Activated CD8-positive, alpha-beta T cell treated with anti-CD3 and anti-CD28 coated beads for 36 hours (primary cell): ENCODE results near the gene FANCE. TPM values are rescaled to one million over a fixed set of nuclear protein-coding genes. Genes with fewer than 3 reads are reported as not detected.
"Not testable (repeated sequence)": the region's sequence is repeated elsewhere in the genome, so short reads cannot be mapped to it uniquely, and the experiment has no call there.

Experiments used
- ATAC-seq: fragments of 200-7000 bp; cut with Tn5 transposase; one replicate; pipeline ENCODE4 v1.10.0; 2021; ENCODE audit warnings: mild to moderate bottlenecking, moderate library complexity
- CTCF ChIA-PET: fragments of 350-600 bp; sonication (Branson Sonifier 250); formaldehyde crosslinking; loops from one replicate; lab custom pipeline; 2021; ENCODE audit warnings: antibody characterized with exemption; lab: Charles Lee
- POLR2A ChIA-PET: fragments of 350-600 bp; sonication (Branson Sonifier 250); formaldehyde crosslinking; loops from one replicate; lab custom pipeline; 2021; ENCODE audit warnings: antibody characterized with exemption; lab: Charles Lee
- DNase-seq: peaks from one replicate; pipeline ENCODE4 v3.0.0-alpha.2; 2020
- H3K27ac Mint-ChIP-seq: one replicate; pipeline ENCODE4 v1.8.0; 2021; ENCODE audit warnings: mild to moderate bottlenecking, mixed read lengths
- H3K27me3 Mint-ChIP-seq: one replicate; pipeline ENCODE4 v1.8.0; 2021; ENCODE audit warnings: mixed read lengths
- H3K36me3 Mint-ChIP-seq: one replicate; pipeline ENCODE4 v1.8.0; 2021; ENCODE audit warnings: low read depth, mixed read lengths
- H3K4me1 Mint-ChIP-seq: one replicate; pipeline ENCODE4 v1.8.0; 2021; ENCODE audit warnings: low read depth, mixed read lengths
- H3K4me3 Mint-ChIP-seq: one replicate; pipeline ENCODE4 v1.8.0; 2021; ENCODE audit warnings: mild to moderate bottlenecking, moderate library complexity, mixed read lengths
- H3K9me3 Mint-ChIP-seq: one replicate; pipeline ENCODE4 v1.8.0; 2021; ENCODE audit warnings: mixed read lengths
- intact Hi-C: fragments of 100-400 bp; cut with micrococcal nuclease; formaldehyde crosslinking; loops from one replicate; pipeline ENCODE4 v1.10.0; 2022
- total RNA-seq, 2 experiments: library from RNA; stranded (reverse); gene quantifications; one replicate each; pipeline ENCODE4 v1.2.3, GENCODE V29; 2021
- TF ChIP-seq, protein P1 (sequence below): fragments of 200-600 bp; IDR thresholded peaks from one replicate; pipeline ENCODE4 v1.8.0; 2022; ENCODE audit warnings: antibody characterized with exemption, mild to moderate bottlenecking

Gene FANCE
- total RNA-seq, 2 experiments from 2014 or later, result 18.8 to 19.4 TPM

DNA sequence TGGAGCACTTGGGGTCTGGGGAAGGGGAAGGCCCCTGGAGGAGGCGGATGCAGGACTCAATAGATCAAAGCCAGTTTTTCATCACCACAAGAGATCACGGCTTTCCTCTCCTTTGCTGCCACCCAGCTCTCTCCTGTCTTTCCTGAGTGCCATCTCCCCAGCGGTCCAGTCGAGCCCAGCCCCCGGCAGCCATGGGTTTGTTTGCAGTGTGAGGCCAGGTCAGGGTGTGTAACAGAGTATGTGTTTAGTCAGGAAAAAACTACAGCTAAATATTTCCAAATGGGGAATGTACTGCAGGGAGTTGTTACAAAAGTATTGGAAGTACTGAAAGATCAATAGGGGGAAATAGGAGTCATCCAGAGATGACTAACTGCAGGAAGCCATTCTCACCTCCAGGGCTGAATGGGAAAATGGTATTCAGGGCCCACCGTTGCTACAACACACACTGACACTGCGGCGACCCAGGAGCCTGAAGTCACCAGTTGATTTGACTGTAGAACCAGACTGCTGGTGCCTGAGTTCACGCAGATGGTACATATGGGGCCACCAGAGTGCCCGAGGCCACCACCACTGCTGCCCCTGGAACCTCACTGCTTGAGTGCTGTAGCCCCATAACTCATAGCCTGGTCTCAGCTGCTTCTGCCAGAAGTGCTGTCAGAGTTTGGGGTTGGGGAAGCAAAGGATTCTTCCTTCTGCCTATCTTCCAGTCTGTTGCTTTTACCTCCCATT is 23.6 kb upstream of the FANCE start:
- no peak for DNase-seq
- H3K27me3 Mint-ChIP-seq, result no peaks in the 10 kb centered on the region
- CTCF ChIA-PET, result interaction anchor here (0.8 kb wide), 1 partner anchor 11 kb away, joined by 3 read pairs; no protein-coding TSS in a partner anchor
- POLR2A ChIA-PET, result interaction anchor here (0.7 to 1.0 kb wide), 2 partner anchors 10 to 12 kb away, joined by 3 read pairs; no protein-coding TSS in a partner anchor
- ATAC-seq, result no peak
- H3K9me3 Mint-ChIP-seq, result peaks cover 16% of the 10 kb centered on the region
- TF ChIP-seq, protein P1, sequence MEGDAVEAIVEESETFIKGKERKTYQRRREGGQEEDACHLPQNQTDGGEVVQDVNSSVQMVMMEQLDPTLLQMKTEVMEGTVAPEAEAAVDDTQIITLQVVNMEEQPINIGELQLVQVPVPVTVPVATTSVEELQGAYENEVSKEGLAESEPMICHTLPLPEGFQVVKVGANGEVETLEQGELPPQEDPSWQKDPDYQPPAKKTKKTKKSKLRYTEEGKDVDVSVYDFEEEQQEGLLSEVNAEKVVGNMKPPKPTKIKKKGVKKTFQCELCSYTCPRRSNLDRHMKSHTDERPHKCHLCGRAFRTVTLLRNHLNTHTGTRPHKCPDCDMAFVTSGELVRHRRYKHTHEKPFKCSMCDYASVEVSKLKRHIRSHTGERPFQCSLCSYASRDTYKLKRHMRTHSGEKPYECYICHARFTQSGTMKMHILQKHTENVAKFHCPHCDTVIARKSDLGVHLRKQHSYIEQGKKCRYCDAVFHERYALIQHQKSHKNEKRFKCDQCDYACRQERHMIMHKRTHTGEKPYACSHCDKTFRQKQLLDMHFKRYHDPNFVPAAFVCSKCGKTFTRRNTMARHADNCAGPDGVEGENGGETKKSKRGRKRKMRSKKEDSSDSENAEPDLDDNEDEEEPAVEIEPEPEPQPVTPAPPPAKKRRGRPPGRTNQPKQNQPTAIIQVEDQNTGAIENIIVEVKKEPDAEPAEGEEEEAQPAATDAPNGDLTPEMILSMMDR, result no peak
- peaks cover 25% of the 10 kb centered on the region for H3K36me3 Mint-ChIP-seq
- H3K4me3 Mint-ChIP-seq, result no peak overlapping the region
- no peak overlapping the region for H3K27ac Mint-ChIP-seq
- H3K4me1 Mint-ChIP-seq, result no peaks in the 10 kb centered on the region
- intact Hi-C loops, result no loop called here

DNA sequence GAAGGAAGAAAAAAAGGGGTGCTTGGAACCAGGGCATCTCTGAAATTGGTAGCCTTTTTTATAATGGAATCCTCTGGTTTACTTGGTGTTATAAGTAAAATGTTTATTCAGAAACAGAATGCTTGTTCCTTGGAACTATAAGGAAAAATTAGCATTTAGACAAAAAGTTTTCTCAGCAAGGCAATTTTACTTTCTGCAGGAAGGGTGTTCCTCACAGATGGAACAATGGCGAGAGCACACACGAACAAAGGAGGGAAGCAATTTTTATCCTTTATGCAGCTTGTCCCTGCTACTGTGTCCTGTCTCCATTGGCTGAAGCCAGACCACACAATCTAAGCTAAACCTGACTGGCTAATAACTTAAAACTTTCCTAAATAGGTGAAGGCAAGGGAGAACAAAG is 22.7 kb upstream of the FANCE start:
- DNase-seq (no peak), ATAC-seq (no peak)
- H3K36me3 Mint-ChIP-seq, result peaks cover 25% of the 10 kb centered on the region
- no peaks in the 10 kb centered on the region for H3K4me1 Mint-ChIP-seq
- peaks cover 16% of the 10 kb centered on the region for H3K9me3 Mint-ChIP-seq
- CTCF ChIA-PET, result no interaction called here
- no peak overlapping the region for H3K4me3 Mint-ChIP-seq
- TF ChIP-seq, protein P1, result no peak
- intact Hi-C loops, result no loop called here
- H3K27me3 Mint-ChIP-seq, result no peaks in the 10 kb centered on the region
- H3K27ac Mint-ChIP-seq, result no peak overlapping the region
- POLR2A ChIA-PET, result no interaction called here

DNA sequence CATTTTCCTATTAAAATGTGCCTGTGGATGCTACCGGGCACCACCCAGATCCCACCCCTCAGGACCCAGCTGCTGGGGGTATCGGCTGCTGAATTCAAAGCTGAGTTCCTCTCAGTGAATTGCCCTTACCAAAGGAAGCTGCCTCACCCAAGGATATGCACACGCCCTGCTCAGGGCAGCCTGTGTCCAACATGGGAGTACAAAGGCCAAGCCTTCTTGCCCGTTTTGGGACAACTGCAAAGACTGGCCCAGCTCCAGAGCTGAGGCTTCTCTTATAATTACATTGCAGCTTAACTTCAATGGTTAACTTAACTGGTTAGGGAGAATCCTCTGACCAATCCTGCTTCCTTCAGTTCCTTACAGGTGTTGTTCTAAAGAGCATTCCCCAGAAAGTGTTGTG is 19.8 kb upstream of the FANCE start:
- DNase-seq (no peak), ATAC-seq (no peak)
- CTCF ChIA-PET, result interaction anchor here (0.7 to 2.5 kb wide), 3 partner anchors 13 to 19 kb away, joined by 3 to 7 read pairs (median 6); no protein-coding TSS in a partner anchor
- TF ChIP-seq, protein P1, result no peak
- H3K4me3 Mint-ChIP-seq, result no peak overlapping the region
- intact Hi-C loops, result no loop called here
- H3K27ac Mint-ChIP-seq, result no peak overlapping the region
- H3K4me1 Mint-ChIP-seq, result no peaks in the 10 kb centered on the region
- H3K36me3 Mint-ChIP-seq, result peaks cover 9% of the 10 kb centered on the region
- POLR2A ChIA-PET, result no interaction called here
- no peaks in the 10 kb centered on the region for H3K27me3 Mint-ChIP-seq
- H3K9me3 Mint-ChIP-seq, result peaks cover 16% of the 10 kb centered on the region

DNA sequence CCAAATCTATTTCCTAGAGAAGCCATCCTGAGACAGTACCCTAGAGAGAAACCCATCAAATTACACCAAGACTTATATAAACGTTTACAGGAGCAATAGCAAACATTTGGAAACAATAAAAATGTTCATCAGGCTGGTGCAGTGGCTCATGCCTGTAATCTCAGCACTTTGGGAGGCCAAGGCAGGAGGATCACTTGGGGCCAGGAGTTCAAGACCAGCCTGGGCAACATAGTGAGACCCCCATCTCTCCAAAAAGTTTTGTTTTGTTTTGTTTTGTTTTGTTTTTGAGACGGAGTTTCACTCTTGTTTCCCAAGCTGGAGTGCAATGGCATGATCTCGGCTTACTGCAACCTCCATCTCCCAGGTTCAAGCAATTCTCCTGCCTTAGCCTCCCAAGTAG is 19.4 kb upstream of the FANCE start:
- H3K27me3 Mint-ChIP-seq, DNase-seq, H3K4me1 Mint-ChIP-seq, POLR2A ChIA-PET, H3K27ac Mint-ChIP-seq, ATAC-seq, H3K36me3 Mint-ChIP-seq, H3K4me3 Mint-ChIP-seq, intact Hi-C loops: not testable (repeated sequence)
- CTCF ChIA-PET, result interaction anchor here (0.7 to 2.5 kb wide), 3 partner anchors 14 to 19 kb away, joined by 3 to 7 read pairs (median 6); no protein-coding TSS in a partner anchor
- peaks cover 16% of the 10 kb centered on the region for H3K9me3 Mint-ChIP-seq

DNA sequence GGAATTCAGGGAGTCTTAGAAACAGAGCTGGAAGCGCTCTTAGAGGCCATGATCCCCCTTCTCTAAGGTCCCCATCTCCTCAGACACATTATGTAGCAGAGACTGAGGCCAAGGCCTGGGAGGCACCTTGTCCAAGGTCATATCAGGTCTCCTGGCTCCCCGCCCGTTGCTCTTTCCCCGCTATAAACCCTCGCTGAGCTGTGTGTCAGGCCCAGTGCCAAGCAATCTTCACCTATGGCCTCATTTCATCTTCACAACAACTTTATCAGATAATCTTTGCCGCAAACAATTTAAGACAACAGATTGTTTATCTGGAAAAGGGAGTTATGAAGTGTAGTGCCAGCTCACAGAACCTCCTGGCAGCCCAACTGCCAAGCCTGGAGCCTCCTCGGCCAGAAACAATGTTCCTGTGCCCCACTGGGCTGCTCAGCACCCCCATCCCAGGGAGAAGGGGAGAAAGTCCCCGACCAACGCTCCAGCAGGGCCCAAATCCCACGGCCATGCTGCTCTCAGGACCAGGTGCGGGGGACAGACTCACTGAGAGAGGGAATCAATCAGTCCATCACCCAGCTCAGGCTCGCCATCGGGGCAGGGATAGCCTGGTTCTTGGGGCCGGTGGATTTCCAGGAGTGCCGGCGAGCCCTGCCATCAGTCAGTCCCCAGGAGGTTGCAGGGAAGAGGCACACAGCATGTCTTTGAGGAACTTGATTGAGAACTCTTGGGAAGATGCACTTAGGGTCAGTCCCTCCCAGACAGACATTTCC is 16.9 kb upstream of the FANCE start:
- H3K4me1 Mint-ChIP-seq, result no peaks in the 10 kb centered on the region
- no peak overlapping the region for H3K4me3 Mint-ChIP-seq
- H3K36me3 Mint-ChIP-seq, result no peaks in the 10 kb centered on the region
- ATAC-seq, result no peak
- TF ChIP-seq, protein P1, result no peak
- H3K27me3 Mint-ChIP-seq, result no peaks in the 10 kb centered on the region
- H3K9me3 Mint-ChIP-seq, result peaks cover under 1% of the 10 kb centered on the region
- POLR2A ChIA-PET, result interaction anchor here (0.6 to 1.4 kb wide), 2 partner anchors 92 to 437 kb away, joined by 3 to 4 read pairs; no protein-coding TSS in a partner anchor
- intact Hi-C loops, result no loop called here
- CTCF ChIA-PET, result interaction anchor here (1.0 to 4.2 kb wide), 3 partner anchors 14 to 93 kb away, joined by 3 to 23 read pairs (median 4); partner anchors contain the start of gene RPL10A
- no peak overlapping the region for H3K27ac Mint-ChIP-seq
- DNase-seq, result no peak
